Upper lobe of right lung (tissue), 1 donor: ENCODE data around the gene OVCH1. TPM values are rescaled to one million over a fixed set of nuclear protein-coding genes. Genes with fewer than 3 reads are reported as not detected.
"Not testable (repeated sequence)": the region's sequence is repeated elsewhere in the genome, so short reads cannot be mapped to it uniquely, and the experiment has no call there.

ENCODE experiments used
- ATAC-seq: fragments of 200-7000 bp; cut with Tn5 transposase; one replicate; pipeline ENCODE4 v1.9.1; 2020; ENCODE audit warnings: mild to moderate bottlenecking, moderate library complexity
- DNase-seq: peaks from one replicate; pipeline ENCODE4 v3.0.0-alpha.2; 2020
- H3K27ac ChIP-seq: fragments of 200-600 bp; one replicate; pipeline ENCODE4 v1.8.0; 2022
- H3K27me3 ChIP-seq: fragments of 200-600 bp; one replicate; pipeline ENCODE4 v1.8.0; 2022; ENCODE audit warnings: mild to moderate bottlenecking
- H3K36me3 ChIP-seq: fragments of 200-600 bp; one replicate; pipeline ENCODE4 v1.8.0; 2022
- H3K4me1 ChIP-seq: fragments of 200-600 bp; one replicate; pipeline ENCODE4 v1.8.0; 2022
- H3K4me3 ChIP-seq: fragments of 200-600 bp; one replicate; pipeline ENCODE4 v1.8.0; 2022; ENCODE audit warnings: mild to moderate bottlenecking
- H3K9me3 ChIP-seq: fragments of 200-600 bp; one replicate; pipeline ENCODE4 v1.8.0; 2022
- CTCF ChIP-seq: fragments of 200-600 bp; IDR thresholded peaks from one replicate; pipeline ENCODE4 v1.8.0; 2022; ENCODE audit warnings: antibody characterized with exemption
- intact Hi-C: fragments of 100-400 bp; cut with DNase I; formaldehyde crosslinking; loops from one replicate; pipeline ENCODE4 v1.11.0; 2022
- total RNA-seq: library from RNA; stranded (reverse); fragmentation: NEBNext Ultra II Directional; extraction: Animal tissue kit (Norgen Biotek cat#: 25700); gene quantifications from one replicate; pipeline ENCODE4 v1.2.1, GENCODE V29; 2021
- donor health status: DM: no; HTN: yes; CAD: no; lungs with severe emphysema.

Gene OVCH1
- total RNA-seq, 1 donor from 2014 or later, result 2.0 TPM

- no peak for DNase-seq
- H3K27ac ChIP-seq, result no peak overlapping the region
- intact Hi-C loops, result no loop called here
- TF ChIP-seq CTCF, result no peak
- no peaks in the 10 kb centered on the region for H3K9me3 ChIP-seq
- H3K4me1 ChIP-seq, result no peaks in the 10 kb centered on the region
- H3K4me3 ChIP-seq, result no peak overlapping the region
- no peaks in the 10 kb centered on the region for H3K27me3 ChIP-seq
- no peaks in the 10 kb centered on the region for H3K36me3 ChIP-seq
- ATAC-seq, result no peak
Observed at GRCh38 chr12:29448157-29448556, 49.3 kb downstream of the OVCH1 start.

- Histone ChIP-seq H3K9me3 (no peaks in the 10 kb centered on the region), H3K4me1 (no peaks in the 10 kb centered on the region), H3K4me3 (no peak overlapping the region), H3K27ac (no peak overlapping the region), H3K36me3 (no peaks in the 10 kb centered on the region), H3K27me3 (no peaks in the 10 kb centered on the region)
- no peak for TF ChIP-seq CTCF
- no peak for ATAC-seq
- DNase-seq, result no peak
- intact Hi-C loops, result no loop called here
Observed at GRCh38 chr12:29447285-29447975, 50.1 kb downstream of the OVCH1 start.

- Histone ChIP-seq H3K9me3 (no peaks in the 10 kb centered on the region), H3K4me1 (no peaks in the 10 kb centered on the region), H3K27me3 (no peaks in the 10 kb centered on the region), H3K4me3 (no peak overlapping the region), H3K27ac (no peak overlapping the region), H3K36me3 (no peaks in the 10 kb centered on the region)
- no peak for DNase-seq
- ATAC-seq, result peak; percentile 79
- no peak for TF ChIP-seq CTCF
- intact Hi-C loops, result no loop called here
Observed at GRCh38 chr12:29439506-29439905, 58.0 kb downstream of the OVCH1 start.

GRCh38 chr12:29438752-29439408, 58.6 kb downstream of the OVCH1 start:
- H3K27ac ChIP-seq, result no peak overlapping the region
- H3K4me3 ChIP-seq, result no peak overlapping the region
- no peaks in the 10 kb centered on the region for H3K27me3 ChIP-seq
- TF ChIP-seq CTCF, result no peak
- no peaks in the 10 kb centered on the region for H3K36me3 ChIP-seq
- no peak for ATAC-seq
- no peaks in the 10 kb centered on the region for H3K9me3 ChIP-seq
- intact Hi-C loops, result no loop called here
- no peak for DNase-seq
- H3K4me1 ChIP-seq, result no peaks in the 10 kb centered on the region

- Histone ChIP-seq H3K4me1 (no peaks in the 10 kb centered on the region), H3K27ac (no peak overlapping the region), H3K27me3 (no peaks in the 10 kb centered on the region), H3K9me3 (no peaks in the 10 kb centered on the region), H3K4me3 (no peak overlapping the region), H3K36me3 (no peaks in the 10 kb centered on the region)
- no peak for TF ChIP-seq CTCF
- DNase-seq (no peak), ATAC-seq (no peak)
- intact Hi-C loops, result no loop called here
Observed at GRCh38 chr12:29437575-29437974, 59.9 kb downstream of the OVCH1 start.

GRCh38 chr12:29436815-29437214, 60.7 kb downstream of the OVCH1 start:
- H3K9me3 ChIP-seq, H3K4me1 ChIP-seq, ATAC-seq, intact Hi-C loops, H3K27me3 ChIP-seq, H3K27ac ChIP-seq, H3K36me3 ChIP-seq, DNase-seq, H3K4me3 ChIP-seq: not testable (repeated sequence)
